ENCODE data around the gene G2E3.

DNA sequence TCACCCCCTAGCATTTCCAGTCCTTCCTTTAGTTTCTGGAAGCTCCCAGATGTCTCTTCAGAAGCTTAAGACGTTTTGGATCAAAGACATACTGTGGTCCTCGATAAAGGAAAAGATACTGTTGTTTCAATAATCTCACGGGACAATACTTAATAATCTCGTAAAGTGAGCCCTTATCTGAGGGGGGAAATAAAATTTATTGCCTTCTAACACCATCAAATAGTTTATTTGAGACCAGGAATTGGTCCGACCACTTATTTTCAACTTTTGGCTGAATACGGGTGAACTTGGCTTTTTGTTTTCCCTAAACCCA lies 640 bp upstream of the G2E3 start:
- TF ChIP-seq, protein P1, sequence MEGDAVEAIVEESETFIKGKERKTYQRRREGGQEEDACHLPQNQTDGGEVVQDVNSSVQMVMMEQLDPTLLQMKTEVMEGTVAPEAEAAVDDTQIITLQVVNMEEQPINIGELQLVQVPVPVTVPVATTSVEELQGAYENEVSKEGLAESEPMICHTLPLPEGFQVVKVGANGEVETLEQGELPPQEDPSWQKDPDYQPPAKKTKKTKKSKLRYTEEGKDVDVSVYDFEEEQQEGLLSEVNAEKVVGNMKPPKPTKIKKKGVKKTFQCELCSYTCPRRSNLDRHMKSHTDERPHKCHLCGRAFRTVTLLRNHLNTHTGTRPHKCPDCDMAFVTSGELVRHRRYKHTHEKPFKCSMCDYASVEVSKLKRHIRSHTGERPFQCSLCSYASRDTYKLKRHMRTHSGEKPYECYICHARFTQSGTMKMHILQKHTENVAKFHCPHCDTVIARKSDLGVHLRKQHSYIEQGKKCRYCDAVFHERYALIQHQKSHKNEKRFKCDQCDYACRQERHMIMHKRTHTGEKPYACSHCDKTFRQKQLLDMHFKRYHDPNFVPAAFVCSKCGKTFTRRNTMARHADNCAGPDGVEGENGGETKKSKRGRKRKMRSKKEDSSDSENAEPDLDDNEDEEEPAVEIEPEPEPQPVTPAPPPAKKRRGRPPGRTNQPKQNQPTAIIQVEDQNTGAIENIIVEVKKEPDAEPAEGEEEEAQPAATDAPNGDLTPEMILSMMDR (IDR thresholded peaks at IDR 0.05; ENCODE audit: insufficient read depth, low read length) = no peak
- TF ChIP-seq POLR2AphosphoS5 (IDR thresholded peaks at IDR 0.05; ENCODE audit: low read depth) (no peak), REST (IDR thresholded peaks at IDR 0.05; ENCODE audit: insufficient replicate concordance, low read depth) (no peak), GABPA (IDR thresholded peaks at IDR 0.05; ENCODE audit: low read depth) (no peak)
